Measurements from ENCODE around the gene BEGAIN.

DNA sequence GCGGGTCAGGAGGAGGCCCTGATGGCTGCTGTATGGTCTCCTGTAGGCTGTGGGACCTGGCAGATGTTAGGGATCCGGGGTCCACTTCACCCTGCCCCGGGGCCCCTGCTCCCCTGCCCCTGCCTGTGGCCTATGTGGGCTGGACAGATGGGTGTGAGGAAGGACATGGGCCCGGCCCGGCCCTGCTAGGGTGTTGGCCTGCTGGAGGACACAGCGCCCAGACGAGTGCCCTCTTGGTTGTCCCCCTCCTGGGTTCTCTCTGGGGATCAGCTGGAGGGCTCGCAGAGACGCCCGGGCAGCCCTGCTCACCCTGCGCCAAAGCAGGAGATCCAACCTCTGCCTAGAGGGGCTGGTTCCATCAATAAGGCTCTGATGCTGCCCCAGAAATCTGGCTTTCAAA is 36.2 kb downstream of the BEGAIN start:
- no peak for TF ChIP-seq EZH2 (IDR thresholded peaks at IDR 0.05; ENCODE audit: low read depth)
- TF ChIP-seq, protein P1, sequence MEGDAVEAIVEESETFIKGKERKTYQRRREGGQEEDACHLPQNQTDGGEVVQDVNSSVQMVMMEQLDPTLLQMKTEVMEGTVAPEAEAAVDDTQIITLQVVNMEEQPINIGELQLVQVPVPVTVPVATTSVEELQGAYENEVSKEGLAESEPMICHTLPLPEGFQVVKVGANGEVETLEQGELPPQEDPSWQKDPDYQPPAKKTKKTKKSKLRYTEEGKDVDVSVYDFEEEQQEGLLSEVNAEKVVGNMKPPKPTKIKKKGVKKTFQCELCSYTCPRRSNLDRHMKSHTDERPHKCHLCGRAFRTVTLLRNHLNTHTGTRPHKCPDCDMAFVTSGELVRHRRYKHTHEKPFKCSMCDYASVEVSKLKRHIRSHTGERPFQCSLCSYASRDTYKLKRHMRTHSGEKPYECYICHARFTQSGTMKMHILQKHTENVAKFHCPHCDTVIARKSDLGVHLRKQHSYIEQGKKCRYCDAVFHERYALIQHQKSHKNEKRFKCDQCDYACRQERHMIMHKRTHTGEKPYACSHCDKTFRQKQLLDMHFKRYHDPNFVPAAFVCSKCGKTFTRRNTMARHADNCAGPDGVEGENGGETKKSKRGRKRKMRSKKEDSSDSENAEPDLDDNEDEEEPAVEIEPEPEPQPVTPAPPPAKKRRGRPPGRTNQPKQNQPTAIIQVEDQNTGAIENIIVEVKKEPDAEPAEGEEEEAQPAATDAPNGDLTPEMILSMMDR (conservative IDR thresholded peaks at IDR 0.05): no peak
